ENCODE measurements around the gene REST.
"Not testable (repeated sequence)": the region's sequence is repeated elsewhere in the genome, so short reads cannot be mapped to it uniquely, and the experiment has no call there.

REST gene

DNA sequence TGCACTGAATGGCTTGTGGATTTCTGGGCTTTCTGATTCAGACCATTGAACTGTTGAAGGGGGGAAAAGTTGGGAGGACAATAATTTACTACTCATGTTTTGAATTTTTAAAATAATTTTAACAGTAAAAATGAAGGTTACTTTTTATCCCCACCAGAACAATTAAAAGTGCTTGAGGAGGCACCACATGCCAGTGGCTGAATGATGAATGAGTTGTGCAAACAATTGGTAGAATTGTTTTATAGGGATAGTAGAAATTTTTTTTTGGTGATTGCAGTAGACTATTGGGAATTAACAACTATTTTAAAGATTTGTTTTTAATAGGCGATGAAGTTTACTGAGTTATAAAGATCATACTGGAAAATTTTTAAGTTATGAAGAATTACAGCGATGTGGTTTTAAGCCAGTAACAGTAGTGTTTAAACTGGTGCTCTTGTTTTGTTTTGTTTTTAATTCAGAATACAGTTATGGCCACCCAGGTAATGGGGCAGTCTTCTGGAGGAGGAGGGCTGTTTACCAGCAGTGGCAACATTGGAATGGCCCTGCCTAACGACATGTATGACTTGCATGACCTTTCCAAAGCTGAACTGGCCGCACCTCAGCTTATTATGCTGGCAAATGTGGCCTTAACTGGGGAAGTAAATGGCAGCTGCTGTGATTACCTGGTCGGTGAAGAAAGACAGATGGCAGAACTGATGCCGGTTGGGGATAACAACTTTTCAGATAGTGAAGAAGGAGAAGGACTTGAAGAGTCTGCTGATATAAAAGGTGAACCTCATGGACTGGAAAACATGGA, 2.7 kb downstream of the REST start:
- DNase-seq, result no peak

DNA sequence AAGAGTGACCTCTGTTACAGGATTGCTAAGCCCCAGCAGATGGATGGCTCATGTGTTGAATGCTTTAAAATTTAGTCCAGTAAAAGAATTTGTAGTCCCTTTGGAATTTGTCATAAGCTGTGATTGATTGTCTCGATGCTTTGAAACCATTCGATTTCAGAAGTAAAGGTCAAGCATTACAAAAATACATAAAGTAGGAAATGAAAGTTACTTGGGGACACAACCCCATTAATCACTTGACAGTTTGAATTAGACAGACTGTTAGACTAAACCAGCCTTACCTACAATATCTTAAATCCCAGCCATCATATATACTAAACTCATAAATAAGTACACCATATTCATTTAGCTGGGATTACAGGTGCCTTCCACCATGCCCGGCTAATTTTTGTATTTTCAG, 6.6 kb downstream of the REST start:
- DNase-seq, result peak; percentile 28

DNA sequence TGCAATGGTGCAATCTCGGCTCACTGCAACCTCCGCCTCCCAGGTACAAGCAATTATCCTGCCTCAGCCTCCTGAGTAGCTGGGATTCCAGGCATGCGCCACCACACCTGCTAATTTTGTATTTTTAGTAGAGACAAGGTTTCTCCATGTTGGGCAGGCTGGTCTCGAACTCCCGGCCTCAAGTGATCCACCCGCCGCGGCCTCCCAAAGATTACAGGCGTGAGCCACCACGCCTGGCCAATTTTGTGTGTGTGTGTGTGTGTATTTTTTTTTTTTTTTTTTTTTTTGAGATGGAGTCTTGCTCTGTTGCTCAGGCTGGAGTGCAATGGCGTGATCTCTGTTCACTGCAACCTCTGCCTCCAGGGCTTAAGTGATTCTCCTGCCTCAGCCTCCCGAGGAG, 7.3 kb downstream of the REST start:
- not testable (repeated sequence) for DNase-seq

DNA sequence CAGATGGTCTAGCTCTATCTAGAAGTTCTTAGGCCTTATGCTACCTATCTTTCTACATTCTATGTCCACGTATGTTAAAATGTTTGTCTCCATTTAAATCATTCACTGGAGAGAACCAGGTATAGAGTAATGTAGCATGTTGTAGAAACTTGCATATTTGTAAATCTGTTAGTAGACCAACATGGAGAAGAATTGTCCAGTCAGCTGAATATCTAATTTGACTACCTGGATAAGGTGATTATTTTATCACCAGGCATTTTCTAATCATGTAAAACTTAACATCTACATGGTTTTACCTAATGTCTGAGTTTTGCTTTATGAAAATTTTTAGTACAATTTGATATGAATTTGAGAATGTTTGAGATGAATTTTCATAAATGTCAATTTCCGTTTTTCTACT, 19.5 kb downstream of the REST start:
- DNase-seq, result no peak

DNA sequence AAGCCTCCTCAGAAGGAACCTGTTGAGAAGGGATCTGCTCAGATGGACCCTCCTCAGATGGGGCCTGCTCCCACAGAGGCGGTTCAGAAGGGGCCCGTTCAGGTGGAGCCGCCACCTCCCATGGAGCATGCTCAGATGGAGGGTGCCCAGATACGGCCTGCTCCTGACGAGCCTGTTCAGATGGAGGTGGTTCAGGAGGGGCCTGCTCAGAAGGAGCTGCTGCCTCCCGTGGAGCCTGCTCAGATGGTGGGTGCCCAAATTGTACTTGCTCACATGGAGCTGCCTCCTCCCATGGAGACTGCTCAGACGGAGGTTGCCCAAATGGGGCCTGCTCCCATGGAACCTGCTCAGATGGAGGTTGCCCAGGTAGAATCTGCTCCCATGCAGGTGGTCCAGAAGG, 22.9 kb downstream of the REST start:
- no peak for DNase-seq

DNA sequence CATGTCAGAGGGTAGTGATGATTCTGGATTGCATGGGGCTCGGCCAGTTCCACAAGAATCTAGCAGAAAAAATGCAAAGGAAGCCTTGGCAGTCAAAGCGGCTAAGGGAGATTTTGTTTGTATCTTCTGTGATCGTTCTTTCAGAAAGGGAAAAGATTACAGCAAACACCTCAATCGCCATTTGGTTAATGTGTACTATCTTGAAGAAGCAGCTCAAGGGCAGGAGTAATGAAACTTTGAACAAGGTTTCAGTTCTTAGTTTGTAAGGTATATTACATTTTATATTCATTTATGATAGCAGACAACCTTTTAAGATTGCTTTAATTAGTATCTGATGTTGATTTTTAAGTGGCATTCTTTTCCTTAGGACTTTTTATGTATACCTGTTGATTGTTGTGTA, 24.2 kb downstream of the REST start:
- no peak for DNase-seq

DNA sequence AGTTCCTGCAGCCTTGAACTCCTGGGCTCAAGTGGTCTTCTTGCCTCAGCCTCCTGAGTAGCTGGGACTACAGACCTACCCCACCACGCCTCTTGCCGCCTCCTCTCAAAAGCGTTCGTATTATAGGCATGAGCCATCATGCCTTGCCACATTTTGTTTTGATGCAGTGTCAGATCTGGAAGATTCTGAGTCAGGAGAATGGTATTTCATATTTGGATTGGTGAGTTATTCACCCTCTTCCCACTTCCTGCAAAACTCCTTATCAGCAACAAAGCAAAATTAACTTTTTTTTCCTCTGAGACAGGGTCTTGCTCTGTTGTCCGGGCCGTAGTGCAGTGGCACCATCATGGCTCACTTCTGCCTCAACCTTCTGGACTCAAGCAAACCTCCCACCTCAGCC, 29.6 kb downstream of the REST start:
- no peak for DNase-seq

DNA sequence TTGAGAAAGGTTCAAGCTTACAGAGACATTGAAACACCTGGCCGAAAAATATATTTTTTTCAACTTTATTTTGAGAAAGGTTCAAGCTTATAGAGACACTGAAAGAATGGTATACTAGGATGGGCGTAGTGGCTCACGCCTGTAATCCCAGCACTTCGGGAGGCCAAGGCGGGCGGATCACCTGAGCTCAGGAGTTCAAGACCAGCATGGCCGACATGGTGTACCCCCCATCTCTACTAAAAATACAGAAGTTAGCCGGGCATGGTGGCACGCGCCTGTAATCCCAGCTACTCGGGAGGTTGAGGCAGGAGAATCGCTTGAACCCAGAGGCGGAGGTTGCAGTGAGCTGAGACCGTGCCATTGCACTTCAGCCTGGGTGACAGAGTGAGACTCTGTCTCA, 32.1 kb downstream of the REST start:
- not testable (repeated sequence) for DNase-seq

DNA sequence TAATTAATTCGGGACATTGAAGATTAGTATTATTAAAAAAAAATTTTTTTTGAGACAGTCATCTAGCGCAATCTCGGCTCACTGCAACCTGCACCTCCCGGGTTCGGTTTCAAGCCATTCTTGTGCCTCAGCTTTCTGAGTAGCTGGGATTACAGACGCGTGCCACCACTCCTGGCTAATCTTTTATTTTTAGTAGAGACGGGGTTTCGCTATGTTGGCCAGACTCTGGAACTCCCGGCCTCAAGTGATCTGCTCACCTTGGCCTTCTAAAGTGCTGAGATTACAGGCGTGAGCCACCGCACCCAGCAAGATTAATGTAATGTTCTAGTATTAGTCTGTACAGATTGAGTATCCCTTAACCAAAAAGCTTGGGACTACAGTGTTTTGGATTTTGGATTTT, 32.7 kb downstream of the REST start:
- DNase-seq, result no peak

DNA sequence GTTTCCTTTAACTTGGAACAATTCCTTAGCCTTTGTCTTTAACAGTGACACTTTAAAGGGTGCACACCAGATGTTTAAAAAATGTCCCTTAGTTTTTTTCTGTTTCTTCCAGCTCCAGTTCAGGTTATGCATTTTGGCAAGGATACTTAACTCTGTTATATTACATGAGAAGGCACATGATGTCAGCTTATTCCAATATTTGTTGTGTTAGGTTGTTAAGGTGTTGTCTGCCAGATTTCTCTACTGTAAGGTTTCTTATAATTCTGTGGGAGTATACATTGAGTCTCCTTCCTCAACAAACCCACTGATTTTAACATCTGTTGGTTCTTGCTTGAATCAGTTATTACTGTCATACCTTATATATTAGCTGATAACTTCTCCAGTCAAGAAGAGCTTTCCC, 33.3 kb downstream of the REST start:
- DNase-seq, result no peak

DNA sequence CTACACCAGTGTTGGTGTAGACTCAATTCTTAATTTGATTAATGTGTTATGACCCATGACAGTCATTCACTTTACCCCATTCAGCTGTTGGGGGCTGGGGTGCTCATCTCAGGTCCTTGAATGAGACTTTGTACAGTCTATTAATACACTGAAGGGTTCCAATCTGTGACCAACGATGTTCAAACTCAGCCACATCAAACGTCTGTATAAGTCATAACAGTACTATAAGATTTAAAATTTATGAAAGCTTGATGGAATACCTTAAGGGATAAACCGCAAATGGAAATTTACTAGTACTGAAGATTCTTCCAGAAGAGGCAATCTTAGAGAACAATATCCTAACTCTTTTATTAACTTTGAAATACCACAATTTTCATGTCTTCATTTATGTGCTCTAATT, 33.7 kb downstream of the REST start:
- DNase-seq, result no peak

DNA sequence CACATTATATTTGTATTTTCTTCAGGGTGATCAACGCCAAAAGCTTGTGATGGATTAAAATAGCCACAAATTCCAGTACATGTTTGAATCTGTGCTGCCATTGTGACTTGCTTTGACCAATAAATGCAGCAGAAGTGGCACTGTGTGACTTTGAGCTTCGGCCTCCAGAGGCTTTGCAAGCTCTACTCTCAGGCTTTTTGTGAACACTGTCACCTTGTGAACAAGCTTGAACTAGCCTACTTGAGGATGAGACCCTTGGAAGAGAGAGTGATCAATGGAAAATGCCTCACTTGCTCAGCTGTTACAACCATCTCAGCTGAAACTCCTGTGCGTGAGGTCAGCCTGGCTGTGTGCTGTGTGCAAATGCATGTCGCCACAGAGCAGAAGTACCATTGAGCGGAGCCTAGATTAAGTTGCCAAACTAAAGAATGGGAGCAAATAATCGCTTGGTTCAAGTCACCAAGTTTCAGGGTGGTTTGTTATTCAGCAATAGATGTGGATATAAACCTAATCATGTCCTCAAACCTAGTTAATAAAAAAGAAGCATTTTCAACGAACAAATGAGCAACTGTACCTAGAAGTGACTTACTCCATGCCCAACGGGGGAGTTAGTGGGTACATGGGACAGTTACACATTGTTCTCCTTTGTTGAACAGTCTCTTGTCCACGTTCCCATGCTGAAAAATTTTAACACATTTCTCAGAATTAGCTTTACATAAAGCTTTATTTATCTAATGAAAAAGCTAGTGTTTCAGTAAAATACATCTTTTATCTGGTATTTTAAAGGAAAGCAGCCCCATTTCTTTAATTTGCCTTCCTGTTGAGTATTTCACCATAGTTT, 46.2 kb downstream of the REST start:
- no peak for DNase-seq

DNA sequence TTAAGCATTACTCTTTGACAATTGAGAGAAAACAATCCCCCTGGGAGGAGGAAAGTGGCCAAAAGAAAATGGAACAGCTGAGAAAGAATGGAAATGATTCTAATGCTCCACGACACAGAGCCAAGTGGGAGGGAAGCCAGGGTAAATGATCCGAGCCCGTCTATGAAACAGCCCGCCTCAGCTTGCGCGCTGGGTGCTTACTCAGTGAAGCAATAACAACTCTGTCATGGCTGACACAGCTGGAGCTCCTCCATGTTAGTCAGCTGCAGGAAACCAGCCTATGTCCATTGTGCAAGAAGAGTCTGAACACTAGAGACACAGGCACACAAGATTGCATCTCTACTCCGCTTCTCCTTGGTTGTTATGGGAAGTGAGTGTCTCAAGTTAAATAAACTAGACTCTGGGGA, 50.4 kb downstream of the REST start:
- DNase-seq, result peak; percentile 97

DNA sequence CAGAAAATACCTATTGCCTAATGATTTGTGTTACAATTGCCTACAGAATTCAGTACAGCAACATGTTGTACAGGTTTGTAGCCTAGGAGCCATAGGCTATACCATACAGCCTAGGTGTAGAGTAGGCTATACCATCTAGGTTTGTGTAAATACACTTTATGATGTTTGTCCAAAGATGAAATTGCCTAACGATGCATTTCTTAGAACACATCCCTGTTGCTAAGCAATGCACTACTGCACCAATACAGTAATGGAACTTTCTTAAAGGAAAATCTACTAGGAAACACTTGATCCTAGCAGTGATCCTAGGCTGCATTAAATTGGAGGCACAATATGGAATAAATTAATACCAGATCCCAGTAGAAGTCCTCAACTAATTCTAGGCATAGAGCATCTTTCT, 51.4 kb downstream of the REST start:
- no peak for DNase-seq

DNA sequence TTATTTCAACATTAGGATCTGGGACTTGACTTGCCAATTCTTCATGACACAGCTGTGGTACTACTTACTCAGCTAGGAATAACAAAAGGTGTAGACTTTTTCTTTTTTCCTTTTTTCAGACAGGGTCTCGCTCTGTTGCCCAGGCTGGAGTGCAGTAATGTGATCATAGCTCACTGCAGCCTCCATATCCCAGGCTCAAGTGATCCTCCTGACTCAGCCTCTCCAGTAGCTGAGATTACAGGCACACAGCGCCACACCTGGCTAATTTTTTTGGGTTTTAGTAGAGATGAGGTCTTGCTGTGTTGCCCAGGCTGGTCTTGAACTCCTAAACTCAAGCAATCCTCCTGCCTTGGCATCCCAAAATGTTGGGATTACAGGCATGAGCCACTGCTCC, 53.4 kb downstream of the REST start:
- no peak for DNase-seq

DNA sequence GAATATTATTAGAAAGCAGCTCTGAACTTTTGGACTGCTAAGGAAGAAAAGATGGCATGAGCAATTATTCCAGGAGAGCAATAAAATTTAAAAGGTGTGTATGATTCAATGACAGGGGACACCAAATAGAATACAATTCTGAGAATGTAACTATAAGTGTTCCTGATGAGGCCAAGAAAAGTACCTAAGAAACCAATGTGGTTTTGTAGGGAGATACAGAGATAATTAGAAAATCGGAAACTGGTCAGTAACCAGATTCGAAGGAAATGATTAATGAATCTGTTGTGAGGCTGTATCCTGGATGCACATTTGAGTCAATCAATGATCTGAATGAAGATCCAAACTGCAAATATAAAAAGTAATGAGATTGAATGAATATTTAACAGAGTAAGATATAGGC, 63.7 kb downstream of the REST start:
- DNase-seq, result no peak

DNA sequence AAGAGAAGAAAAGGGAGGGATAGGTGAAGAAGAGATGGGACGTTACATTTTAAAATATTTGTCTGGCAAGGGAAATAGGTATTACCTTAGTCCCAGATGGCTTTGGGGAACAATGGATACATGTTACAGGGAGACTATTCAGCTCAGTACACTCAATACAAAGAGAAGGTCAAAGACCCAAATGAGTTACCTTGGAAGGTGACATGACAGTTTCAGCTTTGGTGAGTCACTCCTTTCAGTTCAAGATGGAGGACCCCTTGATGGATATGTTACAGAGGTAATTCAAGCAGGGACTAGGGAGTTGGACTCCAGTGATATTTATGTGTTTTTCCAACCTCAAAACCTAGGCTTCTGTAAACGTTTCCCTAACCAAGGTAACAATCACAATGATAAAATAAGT, 64.7 kb downstream of the REST start:
- no peak for DNase-seq

DNA sequence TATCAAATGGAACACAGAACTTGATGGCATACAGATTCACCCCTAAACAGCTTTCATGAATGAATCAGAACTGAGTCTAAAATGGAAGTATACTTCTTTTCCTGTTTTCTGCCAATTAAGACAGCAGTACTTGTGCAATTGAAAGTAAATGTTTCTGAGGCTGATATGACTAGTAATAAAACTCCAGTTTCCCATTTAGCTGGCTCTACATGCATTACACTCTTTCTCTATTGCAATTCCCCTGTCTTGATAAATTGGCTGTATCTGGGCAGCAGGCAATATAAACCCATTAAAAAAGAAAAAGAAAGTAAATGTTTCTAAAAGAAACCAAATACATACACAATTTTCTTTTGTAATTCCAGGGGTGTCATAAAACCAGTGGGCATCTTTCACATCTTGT, 65.1 kb downstream of the REST start:
- DNase-seq, result no peak

DNA sequence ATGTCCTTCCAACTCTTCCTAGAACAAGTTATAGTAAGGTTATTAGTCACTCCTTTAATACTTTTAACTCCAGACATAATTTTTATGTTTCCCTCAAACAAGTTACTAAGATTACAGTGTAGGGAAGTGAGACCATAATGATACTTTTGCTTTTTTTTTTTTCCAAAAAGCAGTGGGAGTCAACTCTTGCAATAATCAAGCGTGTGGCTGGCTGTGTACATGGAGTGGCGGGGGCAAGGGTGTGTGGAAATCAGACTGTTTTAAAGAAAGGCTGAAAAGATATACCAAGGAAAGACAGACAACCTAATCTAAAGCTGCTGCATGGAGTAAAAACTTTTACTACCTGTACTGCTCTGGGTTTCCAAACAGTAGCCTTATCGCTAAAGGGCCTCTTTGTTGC, 65.6 kb downstream of the REST start:
- DNase-seq, result peak; percentile 73

DNA sequence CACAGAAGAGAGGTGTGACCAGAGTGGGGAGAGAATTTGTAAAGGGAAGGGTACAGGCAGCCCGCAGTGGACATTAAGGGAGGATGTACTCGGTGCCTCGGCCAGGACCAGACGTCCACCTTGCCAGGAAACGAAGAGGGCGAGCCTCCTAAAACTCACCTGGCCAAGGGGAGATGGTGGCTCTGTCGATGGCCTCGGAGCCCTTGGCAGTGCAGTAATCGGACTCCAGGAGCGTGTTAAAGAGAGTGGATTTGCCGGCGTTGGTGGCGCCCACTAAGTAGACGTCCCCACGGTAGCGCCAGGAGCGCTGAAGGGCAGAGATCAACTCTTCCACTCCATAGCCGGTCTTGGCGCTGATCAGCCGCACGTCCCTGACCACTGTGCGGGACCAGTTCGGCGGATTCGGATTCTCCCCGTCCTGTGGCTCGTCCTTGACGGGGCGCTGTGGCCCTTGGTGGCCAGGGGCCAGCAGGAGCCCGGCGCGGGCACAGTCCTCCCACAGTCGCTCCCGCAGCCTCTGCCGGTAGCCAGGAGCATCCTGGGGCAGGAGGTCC, 68.7 kb downstream of the REST start:
- no peak for DNase-seq

DNA sequence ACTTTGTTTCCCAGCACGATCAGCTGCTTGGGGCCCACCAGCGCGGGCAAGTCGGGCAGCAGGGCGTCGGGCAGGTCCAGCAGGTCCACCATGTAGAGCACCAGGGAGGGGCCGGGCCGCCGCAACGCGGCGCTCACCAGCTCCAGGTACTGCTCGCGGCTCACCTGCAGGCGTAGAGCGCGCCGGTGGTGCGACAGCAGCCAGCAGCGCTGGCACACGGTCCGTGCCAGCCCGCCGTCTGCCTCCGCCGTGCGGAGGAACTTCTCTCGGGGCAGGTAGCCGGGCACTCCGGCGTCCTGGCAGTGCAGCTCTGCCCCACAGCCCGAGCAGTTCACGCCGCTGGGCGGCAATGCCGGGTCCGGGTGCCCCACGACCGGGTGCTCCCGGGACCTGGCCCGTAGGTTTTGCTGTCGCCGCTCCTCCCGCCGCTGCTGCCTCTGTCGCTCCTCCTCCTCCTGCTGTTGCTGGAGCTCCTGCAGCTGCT, 69.2 kb downstream of the REST start:
- no peak for DNase-seq

DNA sequence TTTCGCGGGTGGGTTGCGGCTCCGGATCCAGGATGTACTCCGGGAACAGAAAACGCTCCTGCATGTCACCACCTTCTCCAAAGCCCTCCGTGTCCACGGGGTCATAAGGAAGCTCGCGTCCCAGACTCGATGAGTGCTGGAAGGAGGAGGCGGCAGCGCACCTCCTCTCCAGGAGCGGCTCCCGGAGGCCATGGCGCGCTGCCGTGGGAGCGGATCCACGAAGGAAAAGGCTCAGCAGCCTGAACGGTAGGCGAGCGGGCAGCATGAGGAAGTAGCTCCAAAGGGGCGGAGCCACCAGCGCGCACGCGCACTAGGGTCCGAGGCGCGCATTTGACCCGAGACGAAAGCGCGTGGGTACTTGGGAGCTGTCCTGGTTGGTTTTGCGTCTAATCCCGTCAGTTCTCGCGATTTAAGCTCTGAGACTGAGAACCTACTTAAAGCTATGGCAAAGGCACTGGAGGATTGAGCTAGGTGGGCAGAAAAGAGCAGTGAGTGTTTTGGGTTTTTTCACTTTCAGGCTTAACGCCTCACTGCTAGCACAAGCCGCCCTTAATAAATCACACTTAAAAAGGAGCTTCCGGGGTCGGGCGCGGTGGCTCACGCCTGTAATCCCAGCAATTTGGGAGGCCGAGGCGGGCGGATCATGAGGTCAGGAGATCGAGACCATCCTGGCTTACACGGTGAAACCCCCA, 69.8 kb downstream of the REST start, which contains the start of gene NOA1:
Gene NOA1, minus strand, starts transcription at position 286 of the 692 bp plus-strand sequence. Its CDS starts 21 bp downstream, at position 265.
- peak; percentile 98 for DNase-seq

DNA sequence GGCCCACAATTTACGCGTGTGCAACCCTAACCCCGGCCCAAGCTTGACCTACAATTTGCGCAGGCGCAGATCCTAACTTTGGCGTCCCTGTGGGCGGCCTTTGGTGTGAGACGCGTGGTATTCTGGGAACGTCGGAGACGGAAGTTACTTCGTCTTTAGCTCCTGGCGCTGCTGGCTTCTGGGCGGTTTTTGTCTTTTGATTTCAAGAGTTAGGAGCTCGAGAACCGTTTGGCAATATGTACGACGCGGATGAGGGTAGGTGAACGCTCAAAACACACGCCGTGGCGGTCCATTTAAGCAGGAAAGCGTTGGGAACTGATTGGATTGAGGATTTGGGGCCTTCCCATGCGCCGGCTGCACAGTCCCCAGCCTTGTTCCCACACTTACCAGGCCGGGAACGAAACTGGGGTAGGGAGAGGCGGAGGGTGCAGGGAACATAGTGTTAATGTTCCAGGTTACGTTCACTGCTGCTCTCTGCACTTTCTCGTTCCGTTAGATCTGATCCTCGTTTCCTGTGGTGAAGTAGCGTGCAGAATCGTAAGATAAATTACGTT, 71.1 kb downstream of the REST start, which contains the start of gene POLR2B:
Gene POLR2B, plus strand, starts transcription at position 147 of the 554 bp plus-strand sequence. Its CDS starts 90 bp downstream, at position 237.
- peak; percentile 96 for DNase-seq

Measured in MV-4-11 (cell line).